GM19397 (cell line): ENCODE measurements around the gene LTV1.
"Not testable (repeated sequence)": the region's sequence is repeated elsewhere in the genome, so short reads cannot be mapped to it uniquely, and the experiment has no call there.

Source experiments
- ATAC-seq: cut with Tn5 transposase; IDR thresholded peaks from one replicate; pipeline ENCODE4 v1.9.1; 2021; ENCODE audit warnings: mild to moderate bottlenecking, moderate library complexity; ENCODE audit not compliant: unreplicated experiment

Gene LTV1

GRCh38 chr6:143842902-143843676, at the start of gene LTV1:
LTV1 (plus strand) TSS chr6:143843338; CDS start chr6:143843478, 140 bp downstream.
- peak; percentile 100 for ATAC-seq

- not testable (repeated sequence) for ATAC-seq
Measured at GRCh38 chr6:143796551-143796950, 46.6 kb upstream of the LTV1 start.

GRCh38 chr6:143798487-143798886, 44.7 kb upstream of the LTV1 start:
- ATAC-seq: not testable (repeated sequence)

GRCh38 chr6:143802833-143803565, 40.1 kb upstream of the LTV1 start:
- no peak for ATAC-seq

GRCh38 chr6:143803769-143804568, 39.2 kb upstream of the LTV1 start:
- ATAC-seq: no peak

- ATAC-seq: no peak
Measured at GRCh38 chr6:143804835-143805239, 38.3 kb upstream of the LTV1 start.

GRCh38 chr6:143806282-143807102, 36.6 kb upstream of the LTV1 start:
- no peak for ATAC-seq

GRCh38 chr6:143807103-143807772, 35.9 kb upstream of the LTV1 start:
- ATAC-seq: no peak

GRCh38 chr6:143810745-143811144, 32.4 kb upstream of the LTV1 start:
- ATAC-seq: no peak

GRCh38 chr6:143811501-143812157, 31.5 kb upstream of the LTV1 start:
- ATAC-seq: no peak

GRCh38 chr6:143817621-143818020, 25.5 kb upstream of the LTV1 start:
- no peak for ATAC-seq

- no peak for ATAC-seq
Measured at GRCh38 chr6:143821359-143821758, 21.8 kb upstream of the LTV1 start.

GRCh38 chr6:143822584-143823024, 20.5 kb upstream of the LTV1 start:
- ATAC-seq: no peak

GRCh38 chr6:143823548-143823947, 19.6 kb upstream of the LTV1 start:
- no peak for ATAC-seq

- no peak for ATAC-seq
Measured at GRCh38 chr6:143828572-143828971, 14.6 kb upstream of the LTV1 start.

GRCh38 chr6:143836150-143836549, 7.0 kb upstream of the LTV1 start:
- ATAC-seq: no peak

- no peak for ATAC-seq
Measured at GRCh38 chr6:143838395-143838794, 4.7 kb upstream of the LTV1 start.

GRCh38 chr6:143839196-143839595, 3.9 kb upstream of the LTV1 start:
- no peak for ATAC-seq

- ATAC-seq: no peak
Measured at GRCh38 chr6:143840595-143841265, 2.4 kb upstream of the LTV1 start.
